GM23338 (cell line): ENCODE results near the gene GPSM1. TPM values are rescaled to one million over a fixed set of nuclear protein-coding genes. Genes with fewer than 3 reads are reported as not detected.

Experiments
- JUNB ChIP-seq: IDR thresholded peaks from one replicate; pipeline ENCODE4 v1.6.1; 2016; ENCODE audit warnings: antibody characterized with exemption; ENCODE audit not compliant: unreplicated experiment
- NANOG ChIP-seq: IDR thresholded peaks from 2 replicates; pipeline ENCODE4 v1.6.1; 2016; ENCODE audit warnings: antibody characterized with exemption, borderline replicate concordance
- STAT1 ChIP-seq: IDR thresholded peaks from one replicate; pipeline ENCODE4 v1.6.1; 2016; ENCODE audit warnings: antibody characterized with exemption; ENCODE audit not compliant: unreplicated experiment
- polyA plus RNA-seq: library from polyadenylated mRNA; unstranded; fragments of >200 nt; fragmentation: Nextera tagmentation; extraction: Ambion mirVana; gene quantifications from 2 replicates; pipeline ENCODE4 v1.2.1, GENCODE V29; 2016
- total RNA-seq: library from RNA; depleted of rRNA; stranded (reverse); fragments of >200 nt; shearing (Covaris generic); gene quantifications from 2 replicates; pipeline ENCODE4 v1.2.3, GENCODE V29; 2014
- TF ChIP-seq, protein P1 (sequence below): fragments of 250-450 bp; sonication (Bioruptor Pico); IDR thresholded peaks from 2 replicates; pipeline ENCODE4 v1.5.0; 2020; ENCODE audit warnings: mild to moderate bottlenecking, moderate library complexity
- TF ChIP-seq, protein P2 (sequence below): IDR thresholded peaks from one replicate; pipeline ENCODE4 v1.6.1; 2018; ENCODE audit warnings: antibody characterized with exemption; ENCODE audit not compliant: unreplicated experiment
- TF ChIP-seq, protein P3 (sequence below): IDR thresholded peaks from 2 replicates; pipeline ENCODE4 v1.6.1; 2016; ENCODE audit warnings: antibody characterized with exemption

The GPSM1 gene
- total and polyA plus RNA-seq, 2 experiments from 2014 or later = 4.8 to 23.2 TPM

DNA sequence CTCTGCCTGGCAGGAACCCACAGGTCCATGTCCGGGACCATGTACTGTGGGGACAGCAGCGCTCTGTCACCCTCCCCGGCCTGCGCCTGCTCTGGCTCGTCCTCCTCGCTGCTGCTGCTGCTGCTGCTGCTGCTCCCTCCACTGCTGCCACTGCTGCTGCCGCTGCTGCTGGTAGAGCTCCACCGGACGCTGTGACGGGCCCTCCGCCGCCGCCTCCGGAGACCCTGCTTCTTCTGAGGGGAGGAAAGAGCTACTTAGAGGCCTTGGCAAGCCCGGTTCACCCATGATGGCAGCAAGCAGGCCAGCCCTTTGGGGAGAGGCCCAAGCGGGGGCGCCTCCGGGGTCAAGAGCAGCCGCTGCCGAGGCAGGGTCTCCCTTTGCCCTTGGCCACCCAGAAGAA, 56.1 kb downstream of the GPSM1 start (continued):
- TF ChIP-seq, protein P1, sequence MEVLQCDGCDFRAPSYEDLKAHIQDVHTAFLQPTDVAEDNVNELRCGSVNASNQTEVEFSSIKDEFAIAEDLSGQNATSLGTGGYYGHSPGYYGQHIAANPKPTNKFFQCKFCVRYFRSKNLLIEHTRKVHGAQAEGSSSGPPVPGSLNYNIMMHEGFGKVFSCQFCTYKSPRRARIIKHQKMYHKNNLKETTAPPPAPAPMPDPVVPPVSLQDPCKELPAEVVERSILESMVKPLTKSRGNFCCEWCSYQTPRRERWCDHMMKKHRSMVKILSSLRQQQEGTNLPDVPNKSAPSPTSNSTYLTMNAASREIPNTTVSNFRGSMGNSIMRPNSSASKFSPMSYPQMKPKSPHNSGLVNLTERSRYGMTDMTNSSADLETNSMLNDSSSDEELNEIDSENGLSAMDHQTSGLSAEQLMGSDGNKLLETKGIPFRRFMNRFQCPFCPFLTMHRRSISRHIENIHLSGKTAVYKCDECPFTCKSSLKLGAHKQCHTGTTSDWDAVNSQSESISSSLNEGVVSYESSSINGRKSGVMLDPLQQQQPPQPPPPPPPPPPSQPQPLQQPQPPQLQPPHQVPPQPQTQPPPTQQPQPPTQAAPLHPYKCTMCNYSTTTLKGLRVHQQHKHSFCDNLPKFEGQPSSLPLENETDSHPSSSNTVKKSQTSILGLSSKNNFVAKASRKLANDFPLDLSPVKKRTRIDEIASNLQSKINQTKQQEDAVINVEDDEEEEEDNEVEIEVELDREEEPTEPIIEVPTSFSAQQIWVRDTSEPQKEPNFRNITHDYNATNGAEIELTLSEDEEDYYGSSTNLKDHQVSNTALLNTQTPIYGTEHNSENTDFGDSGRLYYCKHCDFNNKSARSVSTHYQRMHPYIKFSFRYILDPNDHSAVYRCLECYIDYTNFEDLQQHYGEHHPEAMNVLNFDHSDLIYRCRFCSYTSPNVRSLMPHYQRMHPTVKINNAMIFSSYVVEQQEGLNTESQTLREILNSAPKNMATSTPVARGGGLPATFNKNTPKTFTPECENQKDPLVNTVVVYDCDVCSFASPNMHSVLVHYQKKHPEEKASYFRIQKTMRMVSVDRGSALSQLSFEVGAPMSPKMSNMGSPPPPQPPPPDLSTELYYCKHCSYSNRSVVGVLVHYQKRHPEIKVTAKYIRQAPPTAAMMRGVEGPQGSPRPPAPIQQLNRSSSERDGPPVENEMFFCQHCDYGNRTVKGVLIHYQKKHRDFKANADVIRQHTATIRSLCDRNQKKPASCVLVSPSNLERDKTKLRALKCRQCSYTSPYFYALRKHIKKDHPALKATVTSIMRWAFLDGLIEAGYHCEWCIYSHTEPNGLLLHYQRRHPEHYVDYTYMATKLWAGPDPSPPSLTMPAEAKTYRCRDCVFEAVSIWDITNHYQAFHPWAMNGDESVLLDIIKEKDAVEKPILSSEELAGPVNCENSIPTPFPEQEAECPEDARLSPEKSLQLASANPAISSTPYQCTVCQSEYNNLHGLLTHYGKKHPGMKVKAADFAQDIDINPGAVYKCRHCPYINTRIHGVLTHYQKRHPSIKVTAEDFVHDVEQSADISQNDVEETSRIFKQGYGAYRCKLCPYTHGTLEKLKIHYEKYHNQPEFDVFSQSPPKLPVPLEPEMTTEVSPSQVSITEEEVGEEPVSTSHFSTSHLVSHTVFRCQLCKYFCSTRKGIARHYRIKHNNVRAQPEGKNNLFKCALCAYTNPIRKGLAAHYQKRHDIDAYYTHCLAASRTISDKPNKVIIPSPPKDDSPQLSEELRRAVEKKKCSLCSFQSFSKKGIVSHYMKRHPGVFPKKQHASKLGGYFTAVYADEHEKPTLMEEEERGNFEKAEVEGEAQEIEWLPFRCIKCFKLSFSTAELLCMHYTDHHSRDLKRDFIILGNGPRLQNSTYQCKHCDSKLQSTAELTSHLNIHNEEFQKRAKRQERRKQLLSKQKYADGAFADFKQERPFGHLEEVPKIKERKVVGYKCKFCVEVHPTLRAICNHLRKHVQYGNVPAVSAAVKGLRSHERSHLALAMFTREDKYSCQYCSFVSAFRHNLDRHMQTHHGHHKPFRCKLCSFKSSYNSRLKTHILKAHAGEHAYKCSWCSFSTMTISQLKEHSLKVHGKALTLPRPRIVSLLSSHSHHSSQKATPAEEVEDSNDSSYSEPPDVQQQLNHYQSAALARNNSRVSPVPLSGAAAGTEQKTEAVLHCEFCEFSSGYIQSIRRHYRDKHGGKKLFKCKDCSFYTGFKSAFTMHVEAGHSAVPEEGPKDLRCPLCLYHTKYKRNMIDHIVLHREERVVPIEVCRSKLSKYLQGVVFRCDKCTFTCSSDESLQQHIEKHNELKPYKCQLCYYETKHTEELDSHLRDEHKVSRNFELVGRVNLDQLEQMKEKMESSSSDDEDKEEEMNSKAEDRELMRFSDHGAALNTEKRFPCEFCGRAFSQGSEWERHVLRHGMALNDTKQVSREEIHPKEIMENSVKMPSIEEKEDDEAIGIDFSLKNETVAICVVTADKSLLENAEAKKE (CRISPR knock-in tag) = no peak
- no peak for TF ChIP-seq NANOG
- TF ChIP-seq, protein P2, sequence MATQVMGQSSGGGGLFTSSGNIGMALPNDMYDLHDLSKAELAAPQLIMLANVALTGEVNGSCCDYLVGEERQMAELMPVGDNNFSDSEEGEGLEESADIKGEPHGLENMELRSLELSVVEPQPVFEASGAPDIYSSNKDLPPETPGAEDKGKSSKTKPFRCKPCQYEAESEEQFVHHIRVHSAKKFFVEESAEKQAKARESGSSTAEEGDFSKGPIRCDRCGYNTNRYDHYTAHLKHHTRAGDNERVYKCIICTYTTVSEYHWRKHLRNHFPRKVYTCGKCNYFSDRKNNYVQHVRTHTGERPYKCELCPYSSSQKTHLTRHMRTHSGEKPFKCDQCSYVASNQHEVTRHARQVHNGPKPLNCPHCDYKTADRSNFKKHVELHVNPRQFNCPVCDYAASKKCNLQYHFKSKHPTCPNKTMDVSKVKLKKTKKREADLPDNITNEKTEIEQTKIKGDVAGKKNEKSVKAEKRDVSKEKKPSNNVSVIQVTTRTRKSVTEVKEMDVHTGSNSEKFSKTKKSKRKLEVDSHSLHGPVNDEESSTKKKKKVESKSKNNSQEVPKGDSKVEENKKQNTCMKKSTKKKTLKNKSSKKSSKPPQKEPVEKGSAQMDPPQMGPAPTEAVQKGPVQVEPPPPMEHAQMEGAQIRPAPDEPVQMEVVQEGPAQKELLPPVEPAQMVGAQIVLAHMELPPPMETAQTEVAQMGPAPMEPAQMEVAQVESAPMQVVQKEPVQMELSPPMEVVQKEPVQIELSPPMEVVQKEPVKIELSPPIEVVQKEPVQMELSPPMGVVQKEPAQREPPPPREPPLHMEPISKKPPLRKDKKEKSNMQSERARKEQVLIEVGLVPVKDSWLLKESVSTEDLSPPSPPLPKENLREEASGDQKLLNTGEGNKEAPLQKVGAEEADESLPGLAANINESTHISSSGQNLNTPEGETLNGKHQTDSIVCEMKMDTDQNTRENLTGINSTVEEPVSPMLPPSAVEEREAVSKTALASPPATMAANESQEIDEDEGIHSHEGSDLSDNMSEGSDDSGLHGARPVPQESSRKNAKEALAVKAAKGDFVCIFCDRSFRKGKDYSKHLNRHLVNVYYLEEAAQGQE = no peak
- TF ChIP-seq, protein P3, sequence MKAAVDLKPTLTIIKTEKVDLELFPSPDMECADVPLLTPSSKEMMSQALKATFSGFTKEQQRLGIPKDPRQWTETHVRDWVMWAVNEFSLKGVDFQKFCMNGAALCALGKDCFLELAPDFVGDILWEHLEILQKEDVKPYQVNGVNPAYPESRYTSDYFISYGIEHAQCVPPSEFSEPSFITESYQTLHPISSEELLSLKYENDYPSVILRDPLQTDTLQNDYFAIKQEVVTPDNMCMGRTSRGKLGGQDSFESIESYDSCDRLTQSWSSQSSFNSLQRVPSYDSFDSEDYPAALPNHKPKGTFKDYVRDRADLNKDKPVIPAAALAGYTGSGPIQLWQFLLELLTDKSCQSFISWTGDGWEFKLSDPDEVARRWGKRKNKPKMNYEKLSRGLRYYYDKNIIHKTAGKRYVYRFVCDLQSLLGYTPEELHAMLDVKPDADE = no peak
- TF ChIP-seq JUNB = no peak
- no peak for TF ChIP-seq STAT1
